HCT116 (cell line): ENCODE measurements around the gene ARHGEF12. TPM values are rescaled to one million over a fixed set of nuclear protein-coding genes. Genes with fewer than 3 reads are reported as not detected.

Experiments
- ATAC-seq: fragments of 200-7000 bp; cut with Tn5 transposase; 2 replicates; pipeline ENCODE4 v1.9.1; 2020; ENCODE audit warnings: mild to moderate bottlenecking, moderate library complexity
- BruUV-seq: library from RNA; stranded (reverse); fragments of 400-500 nt; replicated peaks from 2 replicates; lab custom pipeline; 2021; lab: Mats Ljungman, UMichigan
- CTCF ChIA-PET: fragments of 300-600 bp; sonication (Branson Sonifier 250); formaldehyde crosslinking; loops from one replicate; lab custom pipeline; 2021; ENCODE audit warnings: antibody characterized with exemption; lab: Charles Lee
- POLR2A ChIA-PET: fragments of 300-600, 350-600 bp; sonication (Branson Sonifier 250); formaldehyde crosslinking; loops from one replicate; lab custom pipeline; 2021; ENCODE audit warnings: antibody characterized with exemption; lab: Charles Lee
- RAD21 ChIA-PET, 2 experiments: fragments of 300-600 bp; sonication (Branson Sonifier 250); formaldehyde crosslinking; loops; one replicate each; lab custom pipeline; 2023; ENCODE audit warnings: low total read pairs in 2 of 2; ENCODE audit not compliant: uncharacterized antibody in 2 of 2, unreplicated experiment in 2 of 2, low non-redundant PET in 1 of 2; lab: Charles Lee
- DNase-seq: peaks from one replicate; pipeline ENCODE4 v3.0.0-alpha.2; 2010; ENCODE audit warnings: low read depth, low spot score
- H2AFZ ChIP-seq: fragments of 200-600 bp; shearing (Covaris generic), sonication (generic); 2 replicates; pipeline ENCODE4 v1.6.1; 2017; ENCODE audit warnings: low read depth, mixed run types, mixed read lengths, antibody characterized with exemption, low read length; ENCODE audit not compliant: poor library complexity, severe bottlenecking
- H3K27ac ChIP-seq: 2 replicates; pipeline ENCODE4 v1.5.1; 2012; ENCODE audit warnings: low read depth, low read length
- H3K27me3 ChIP-seq: fragments of 200-600 bp; sonication (generic); 2 replicates; pipeline ENCODE4 v1.6.1; 2016; ENCODE audit warnings: mixed run types, low read length, mixed read lengths; ENCODE audit not compliant: insufficient read depth
- H3K36me3 ChIP-seq, 2 experiments: fragments of 200-500 bp in 1 of 2; fragments of 200-600 bp in 1 of 2; sonication (Bioruptor generic) in 1 of 2; sonication (generic) in 1 of 2; 2 replicates each; pipeline versions ENCODE4 v1.5.1 to v1.6.1; 2014 to 2016; ENCODE audit warnings: low read length in 2 of 2, inconsistent platforms in 1 of 2, mixed read lengths in 1 of 2, mixed run types in 1 of 2; ENCODE audit not compliant: insufficient read depth in 2 of 2, control insufficient read depth in 1 of 2
- H3K4me1 ChIP-seq, 2 experiments: fragments of 200-600 bp in 1 of 2; sonication (generic) in 1 of 2; 2 replicates each; pipeline versions ENCODE4 v1.5.1 to v1.6.1; 2012 to 2017; ENCODE audit warnings: low read length in 2 of 2, inconsistent platforms in 1 of 2, mild to moderate bottlenecking in 1 of 2, mixed read lengths in 1 of 2, mixed run types in 1 of 2, moderate library complexity in 1 of 2; ENCODE audit not compliant: insufficient read depth in 2 of 2, control insufficient read depth in 1 of 2
- H3K4me2 ChIP-seq: fragments of 200-600 bp; sonication (generic); 2 replicates; pipeline ENCODE4 v1.6.1; 2017; ENCODE audit warnings: mixed run types, low read length, mixed read lengths
- H3K4me3 ChIP-seq, 2 experiments: fragments of 200-600 bp in 1 of 2; sonication (generic) in 1 of 2; replicated peaks in 1 of 2; 2 replicates each; pipeline ENCODE4 v1.5.1; 2011 to 2016; ENCODE audit warnings: low read length in 2 of 2, control low read depth in 1 of 2, low read depth in 1 of 2, mild to moderate bottlenecking in 1 of 2, mixed read lengths in 1 of 2, mixed run types in 1 of 2
- H3K79me2 ChIP-seq: fragments of 200-600 bp; sonication (generic); 2 replicates; pipeline ENCODE4 v1.6.1; 2017; ENCODE audit warnings: mild to moderate bottlenecking, mixed run types, low read length, moderate library complexity, mixed read lengths; ENCODE audit not compliant: insufficient read depth
- H3K9ac ChIP-seq: fragments of 200-600 bp; sonication (generic); 2 replicates; pipeline ENCODE4 v1.6.1; 2016; ENCODE audit warnings: low read length, mixed read lengths
- H3K9me2 ChIP-seq: fragments of 200-600 bp; sonication (generic), shearing (Covaris generic); 2 replicates; pipeline ENCODE4 v1.6.1; 2017; ENCODE audit warnings: mixed run types, mild to moderate bottlenecking, moderate library complexity; ENCODE audit not compliant: insufficient read depth
- H3K9me3 ChIP-seq, 2 experiments: fragments of 200-500 bp in 1 of 2; fragments of 200-600 bp in 1 of 2; sonication (Bioruptor generic) in 1 of 2; sonication (generic) in 1 of 2; 2 replicates each; pipeline ENCODE4 v1.6.1; 2014 to 2017; ENCODE audit warnings: low read length in 2 of 2, mixed read lengths in 2 of 2, inconsistent platforms in 1 of 2, low read depth in 1 of 2, mild to moderate bottlenecking in 1 of 2, mixed run types in 1 of 2, moderate library complexity in 1 of 2; ENCODE audit not compliant: control insufficient read depth in 1 of 2, insufficient read depth in 1 of 2
- H4K20me1 ChIP-seq: fragments of 200-600 bp; sonication (generic), shearing (Covaris generic); 2 replicates; pipeline ENCODE4 v1.6.1; 2017; ENCODE audit warnings: mixed run types, mild to moderate bottlenecking, moderate library complexity; ENCODE audit not compliant: insufficient read depth
- EGR1 ChIP-seq: IDR thresholded peaks from 2 replicates; pipeline ENCODE4 v1.6.1; 2012; ENCODE audit warnings: low read depth
- ELF1 ChIP-seq: IDR thresholded peaks from 2 replicates; pipeline ENCODE4 v1.6.1; 2012; ENCODE audit warnings: low read depth, borderline replicate concordance
- EZH2 ChIP-seq: fragments of 200-600 bp; sonication (generic); IDR thresholded peaks from 2 replicates; pipeline ENCODE4 v1.6.1; 2017; ENCODE audit warnings: antibody characterized with exemption, mixed run types
- SIN3A ChIP-seq: IDR thresholded peaks from 2 replicates; pipeline ENCODE4 v1.6.1; 2012; ENCODE audit warnings: low read depth
- TCF7L2 ChIP-seq: IDR thresholded peaks from 2 replicates; pipeline ENCODE4 v1.7.0; 2011; ENCODE audit warnings: borderline replicate concordance, inconsistent platforms; ENCODE audit not compliant: insufficient read depth, insufficient read length; ENCODE audit errors: extremely low read depth
- YY1 ChIP-seq: IDR thresholded peaks from 2 replicates; pipeline ENCODE4 v1.6.1; 2011; ENCODE audit warnings: low read length, low read depth, moderate library complexity, mild to moderate bottlenecking; ENCODE audit not compliant: insufficient replicate concordance; ENCODE audit errors: extremely low read depth
- ZNF274 ChIP-seq: fragments of 200-500 bp; sonication (Bioruptor generic); IDR thresholded peaks from 2 replicates; pipeline ENCODE4 v1.6.1; 2014; ENCODE audit warnings: mild to moderate bottlenecking, low read depth, low read length, inconsistent platforms
- intact Hi-C: fragments of 100-400 bp; cut with micrococcal nuclease; formaldehyde crosslinking; loops from 2 replicates; pipeline ENCODE4 v1.10.0; 2022
- total RNA-seq: library from RNA; stranded (reverse); gene quantifications from one replicate; pipeline ENCODE4 v1.2.1, GENCODE V29; 2021; ENCODE audit not compliant: unreplicated experiment
- TF ChIP-seq, protein P1 (sequence below), 3 experiments: fragments of 200-600 bp in 1 of 3; sonication (generic) in 1 of 3; IDR thresholded peaks in 2 of 3; conservative IDR thresholded peaks in 1 of 3; 2 replicates each; pipeline ENCODE4 v1.5.1; 2012 to 2017; ENCODE audit warnings: low read depth in 2 of 3, low read length in 2 of 3, antibody characterized with exemption in 1 of 3, borderline replicate concordance in 1 of 3, control low read depth in 1 of 3, mild to moderate bottlenecking in 1 of 3, mixed read lengths in 1 of 3, mixed run types in 1 of 3, moderate library complexity in 1 of 3; ENCODE audit not compliant: insufficient read depth in 1 of 3
- TF ChIP-seq, protein P2 (sequence below): IDR thresholded peaks from 2 replicates; pipeline ENCODE4 v1.6.1; 2012
- TF ChIP-seq, protein P3 (sequence below): IDR thresholded peaks from 2 replicates; pipeline ENCODE4 v1.6.1; 2011; ENCODE audit warnings: mild to moderate bottlenecking, low read length, moderate library complexity; ENCODE audit not compliant: insufficient replicate concordance; ENCODE audit errors: extremely low read depth

ARHGEF12 gene
- total RNA-seq, 1 experiment from 2014 or later, result 81.4 TPM

DNA sequence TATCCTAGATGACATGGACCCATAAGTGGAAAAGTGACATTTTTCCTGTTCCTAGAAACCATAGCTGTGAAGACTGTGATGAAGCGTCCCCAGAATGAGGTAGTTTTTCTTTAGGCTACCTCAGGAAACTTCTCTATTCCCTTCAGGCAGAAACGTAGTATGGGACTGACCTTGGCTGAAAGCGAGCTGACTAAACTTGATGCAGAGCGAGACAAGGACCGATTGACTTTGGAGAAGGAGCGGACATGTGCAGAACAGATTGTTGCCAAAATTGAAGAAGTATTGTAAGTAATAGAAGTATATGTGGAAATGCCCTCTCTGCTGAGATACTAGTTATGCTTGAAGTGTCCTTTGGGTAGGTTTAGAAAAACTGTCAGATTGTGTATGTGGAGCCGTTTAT, 110.6 kb downstream of the ARHGEF12 start (continued):
- TF ChIP-seq, protein P1, sequence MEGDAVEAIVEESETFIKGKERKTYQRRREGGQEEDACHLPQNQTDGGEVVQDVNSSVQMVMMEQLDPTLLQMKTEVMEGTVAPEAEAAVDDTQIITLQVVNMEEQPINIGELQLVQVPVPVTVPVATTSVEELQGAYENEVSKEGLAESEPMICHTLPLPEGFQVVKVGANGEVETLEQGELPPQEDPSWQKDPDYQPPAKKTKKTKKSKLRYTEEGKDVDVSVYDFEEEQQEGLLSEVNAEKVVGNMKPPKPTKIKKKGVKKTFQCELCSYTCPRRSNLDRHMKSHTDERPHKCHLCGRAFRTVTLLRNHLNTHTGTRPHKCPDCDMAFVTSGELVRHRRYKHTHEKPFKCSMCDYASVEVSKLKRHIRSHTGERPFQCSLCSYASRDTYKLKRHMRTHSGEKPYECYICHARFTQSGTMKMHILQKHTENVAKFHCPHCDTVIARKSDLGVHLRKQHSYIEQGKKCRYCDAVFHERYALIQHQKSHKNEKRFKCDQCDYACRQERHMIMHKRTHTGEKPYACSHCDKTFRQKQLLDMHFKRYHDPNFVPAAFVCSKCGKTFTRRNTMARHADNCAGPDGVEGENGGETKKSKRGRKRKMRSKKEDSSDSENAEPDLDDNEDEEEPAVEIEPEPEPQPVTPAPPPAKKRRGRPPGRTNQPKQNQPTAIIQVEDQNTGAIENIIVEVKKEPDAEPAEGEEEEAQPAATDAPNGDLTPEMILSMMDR (IDR thresholded peaks at IDR 0.05 in 2 of 3, conservative IDR thresholded peaks at IDR 0.05 in 1 of 3; ENCODE audit: borderline replicate concordance in 1 of 3, insufficient read depth in 1 of 3, low read depth in 2 of 3, low read length in 2 of 3), result no peak
- TF ChIP-seq SIN3A (no peak), ZNF274 (no peak)
- TF ChIP-seq, all 23 proteins: peak for 0

DNA sequence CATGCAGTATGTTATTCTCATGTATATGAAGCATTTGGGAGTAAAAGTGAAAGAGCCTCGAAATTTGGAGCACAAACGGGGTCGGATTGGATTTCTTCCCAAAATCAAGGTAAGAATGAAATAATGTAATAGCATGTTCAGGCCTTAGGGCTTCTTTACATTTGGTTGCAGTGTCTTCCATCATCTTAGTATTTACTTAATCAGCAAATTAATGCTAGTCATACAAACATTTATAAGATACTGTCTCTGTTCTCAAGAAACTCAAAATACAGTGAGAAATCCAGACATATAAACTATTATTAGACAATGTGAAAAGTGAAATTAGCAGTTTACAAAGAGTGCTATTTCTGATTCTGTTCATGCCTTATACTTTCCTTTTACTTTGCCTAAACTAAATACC, 112.0 kb downstream of the ARHGEF12 start:
- H3K4me3 ChIP-seq, result no peak overlapping the region
- no peak overlapping the region for H2AFZ ChIP-seq
- peaks cover 33 to 35% of the 10 kb centered on the region in 2 experiments for H3K36me3 ChIP-seq
- ATAC-seq (no peak), DNase-seq (no peak)
- H3K9me2 ChIP-seq, result no peaks in the 10 kb centered on the region
- BruUV-seq, result no TSS peak
- POLR2A ChIA-PET, result no interaction called here
- no peaks in the 10 kb centered on the region for H3K9me3 ChIP-seq
- CTCF ChIA-PET, result no interaction called here
- H3K4me2 ChIP-seq, result no peak overlapping the region
- H3K4me1 ChIP-seq, result no peaks in the 10 kb centered on the region
- H3K9ac ChIP-seq, result no peak overlapping the region
- intact Hi-C loops, result no loop called here
- RAD21 ChIA-PET, result no interaction called here
- H3K79me2 ChIP-seq, result no peaks in the 10 kb centered on the region
- H3K27ac ChIP-seq, result no peak overlapping the region
- H3K27me3 ChIP-seq, result no peaks in the 10 kb centered on the region
- no peaks in the 10 kb centered on the region for H4K20me1 ChIP-seq
- TF ChIP-seq, protein P2, sequence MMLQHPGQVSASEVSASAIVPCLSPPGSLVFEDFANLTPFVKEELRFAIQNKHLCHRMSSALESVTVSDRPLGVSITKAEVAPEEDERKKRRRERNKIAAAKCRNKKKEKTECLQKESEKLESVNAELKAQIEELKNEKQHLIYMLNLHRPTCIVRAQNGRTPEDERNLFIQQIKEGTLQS, result no peak
- TF ChIP-seq, protein P3, sequence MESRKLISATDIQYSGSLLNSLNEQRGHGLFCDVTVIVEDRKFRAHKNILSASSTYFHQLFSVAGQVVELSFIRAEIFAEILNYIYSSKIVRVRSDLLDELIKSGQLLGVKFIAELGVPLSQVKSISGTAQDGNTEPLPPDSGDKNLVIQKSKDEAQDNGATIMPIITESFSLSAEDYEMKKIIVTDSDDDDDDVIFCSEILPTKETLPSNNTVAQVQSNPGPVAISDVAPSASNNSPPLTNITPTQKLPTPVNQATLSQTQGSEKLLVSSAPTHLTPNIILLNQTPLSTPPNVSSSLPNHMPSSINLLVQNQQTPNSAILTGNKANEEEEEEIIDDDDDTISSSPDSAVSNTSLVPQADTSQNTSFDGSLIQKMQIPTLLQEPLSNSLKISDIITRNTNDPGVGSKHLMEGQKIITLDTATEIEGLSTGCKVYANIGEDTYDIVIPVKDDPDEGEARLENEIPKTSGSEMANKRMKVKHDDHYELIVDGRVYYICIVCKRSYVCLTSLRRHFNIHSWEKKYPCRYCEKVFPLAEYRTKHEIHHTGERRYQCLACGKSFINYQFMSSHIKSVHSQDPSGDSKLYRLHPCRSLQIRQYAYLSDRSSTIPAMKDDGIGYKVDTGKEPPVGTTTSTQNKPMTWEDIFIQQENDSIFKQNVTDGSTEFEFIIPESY, result no peak
- TF ChIP-seq EGR1 (no peak), TCF7L2 (no peak), ELF1 (no peak), YY1 (no peak), EZH2 (no peak)
